DOHH2 (cell line): ENCODE data around the gene PEAK1.

Experiments used
- H3F3A ChIP-seq: fragments of 200-600 bp; sonication (generic), shearing (Covaris generic); 2 replicates; pipeline ENCODE4 v1.6.0; 2016; ENCODE audit warnings: antibody characterized with exemption, mild to moderate bottlenecking; ENCODE audit not compliant: control insufficient read depth, insufficient read depth
- H3K27ac ChIP-seq: fragments of 200-600 bp; sonication (generic); 2 replicates; pipeline ENCODE4 v1.5.1; 2014; ENCODE audit warnings: low read depth, mild to moderate bottlenecking, low read length, moderate library complexity
- H3K27me3 ChIP-seq: fragments of 200-600 bp; sonication (generic); 2 replicates; pipeline ENCODE4 v1.6.1; 2014; ENCODE audit warnings: mild to moderate bottlenecking, low read length, mixed read lengths; ENCODE audit not compliant: control insufficient read depth
- H3K36me3 ChIP-seq: fragments of 200-600 bp; sonication (generic); 2 replicates; pipeline ENCODE4 v1.6.1; 2014; ENCODE audit warnings: mild to moderate bottlenecking, low read length, moderate library complexity, mixed read lengths; ENCODE audit not compliant: control insufficient read depth
- H3K4me1 ChIP-seq: fragments of 200-600 bp; sonication (generic); 2 replicates; pipeline ENCODE4 v1.6.1; 2014; ENCODE audit warnings: mild to moderate bottlenecking, low read length, mixed read lengths; ENCODE audit not compliant: control insufficient read depth
- H3K4me2 ChIP-seq: fragments of 200-600 bp; sonication (generic); 2 replicates; pipeline ENCODE4 v1.6.0; 2014; ENCODE audit warnings: mild to moderate bottlenecking, low read length, moderate library complexity
- H3K4me3 ChIP-seq: fragments of 200-600 bp; sonication (generic); 2 replicates; pipeline ENCODE4 v1.5.1; 2014; ENCODE audit warnings: mild to moderate bottlenecking, low read length, mixed read lengths
- H3K79me2 ChIP-seq: fragments of 200-600 bp; sonication (generic); 2 replicates; pipeline ENCODE4 v1.6.1; 2014; ENCODE audit warnings: mild to moderate bottlenecking, low read length, mixed read lengths; ENCODE audit not compliant: control insufficient read depth
- H3K9me2 ChIP-seq: fragments of 200-600 bp; sonication (generic); replicated peaks from 2 replicates; pipeline ENCODE4 v1.6.1; 2014; ENCODE audit warnings: mild to moderate bottlenecking, low read length, mixed read lengths; ENCODE audit not compliant: control insufficient read depth
- H3K9me3 ChIP-seq: fragments of 200-600 bp; sonication (generic); 2 replicates; pipeline ENCODE4 v1.6.1; 2014; ENCODE audit warnings: antibody characterized with exemption, low read length, mixed read lengths; ENCODE audit not compliant: control insufficient read depth, insufficient read depth
- H4K20me1 ChIP-seq: fragments of 200-600 bp; sonication (generic); 2 replicates; pipeline ENCODE4 v1.6.0; 2014; ENCODE audit warnings: low read depth, mild to moderate bottlenecking, antibody characterized with exemption, low read length, moderate library complexity; ENCODE audit not compliant: control insufficient read depth, insufficient read depth
- EZH2phosphoT487 ChIP-seq: fragments of 200-600 bp; sonication (generic); IDR thresholded peaks from 2 replicates; pipeline ENCODE4 v1.6.1; 2017; ENCODE audit warnings: borderline replicate concordance, mild to moderate bottlenecking, antibody characterized with exemption, low read length, moderate library complexity, mixed read lengths
- TF ChIP-seq, protein P1 (sequence below): fragments of 200-600 bp; sonication (generic); IDR thresholded peaks from one replicate; pipeline ENCODE4 v1.5.1; 2014; ENCODE audit warnings: antibody characterized with exemption, mild to moderate bottlenecking, low read depth, low read length; ENCODE audit not compliant: poor library complexity, severe bottlenecking

PEAK1 gene

DNA sequence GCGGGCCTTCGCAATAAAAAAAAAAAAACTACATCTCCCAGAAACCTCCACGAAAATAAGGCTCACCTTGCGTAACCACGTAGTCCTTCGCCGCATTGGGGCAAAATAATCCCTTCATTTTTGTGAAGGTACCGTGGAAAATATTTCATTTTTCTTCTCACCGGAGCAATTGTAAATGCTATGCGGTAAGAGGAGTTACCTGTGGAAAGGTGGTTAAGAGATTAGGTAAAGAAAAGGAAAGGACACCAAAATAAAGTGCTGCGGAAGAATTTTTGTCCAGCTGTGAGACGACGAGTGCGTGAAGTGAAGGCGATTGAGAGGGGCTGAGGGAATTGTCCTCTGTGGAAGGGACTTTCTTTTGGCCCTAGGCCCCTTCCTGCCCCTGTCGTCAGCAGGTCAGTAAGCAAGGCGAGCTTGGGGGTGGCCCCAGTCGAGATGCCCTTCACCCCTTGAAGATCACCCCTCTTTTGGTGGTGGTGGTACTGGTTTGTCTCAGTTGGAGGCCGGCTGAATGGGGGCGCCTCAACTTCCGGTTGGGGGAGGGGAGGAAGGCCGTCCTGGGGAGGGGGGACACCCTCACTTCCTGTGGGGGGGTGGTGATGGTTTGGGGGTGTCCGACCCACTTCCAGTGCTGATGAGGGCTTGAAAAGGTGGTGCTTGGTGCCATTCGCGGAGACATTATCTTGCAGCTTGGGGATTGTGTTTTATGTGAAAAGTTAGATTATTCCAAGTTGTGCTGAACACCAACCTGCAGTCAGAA, 886 bp upstream of the PEAK1 start, which contains the start of gene HMG20A:
Gene HMG20A, plus strand, starts transcription at position 279 of the 760 bp plus-strand sequence. CDS start 37,520 bp downstream, outside the sequence.
- Histone ChIP-seq H3K4me1 (peaks cover 42% of the 10 kb centered on the region), H3K79me2 (peaks cover 82% of the 10 kb centered on the region), H4K20me1 (0 out of 2 replicates have a peak, but pooled peaks cover 3% of the 10 kb centered on the region), H3K9me3 (no peaks in the 10 kb centered on the region), H3K4me2 (peak within 1 kb of the TSS; percentile 81), H3K4me3 (peak within 1 kb of the TSS; percentile 82), H3K36me3 (0 out of 2 replicates have a peak, but pooled peaks cover 3% of the 10 kb centered on the region), H3K27me3 (no peaks in the 10 kb centered on the region), H3K9me2 (no peaks in the 10 kb centered on the region), H3F3A (no peaks in the 10 kb centered on the region), H3K27ac (peak within 1 kb of the TSS; percentile 67)
- TF ChIP-seq, protein P1, sequence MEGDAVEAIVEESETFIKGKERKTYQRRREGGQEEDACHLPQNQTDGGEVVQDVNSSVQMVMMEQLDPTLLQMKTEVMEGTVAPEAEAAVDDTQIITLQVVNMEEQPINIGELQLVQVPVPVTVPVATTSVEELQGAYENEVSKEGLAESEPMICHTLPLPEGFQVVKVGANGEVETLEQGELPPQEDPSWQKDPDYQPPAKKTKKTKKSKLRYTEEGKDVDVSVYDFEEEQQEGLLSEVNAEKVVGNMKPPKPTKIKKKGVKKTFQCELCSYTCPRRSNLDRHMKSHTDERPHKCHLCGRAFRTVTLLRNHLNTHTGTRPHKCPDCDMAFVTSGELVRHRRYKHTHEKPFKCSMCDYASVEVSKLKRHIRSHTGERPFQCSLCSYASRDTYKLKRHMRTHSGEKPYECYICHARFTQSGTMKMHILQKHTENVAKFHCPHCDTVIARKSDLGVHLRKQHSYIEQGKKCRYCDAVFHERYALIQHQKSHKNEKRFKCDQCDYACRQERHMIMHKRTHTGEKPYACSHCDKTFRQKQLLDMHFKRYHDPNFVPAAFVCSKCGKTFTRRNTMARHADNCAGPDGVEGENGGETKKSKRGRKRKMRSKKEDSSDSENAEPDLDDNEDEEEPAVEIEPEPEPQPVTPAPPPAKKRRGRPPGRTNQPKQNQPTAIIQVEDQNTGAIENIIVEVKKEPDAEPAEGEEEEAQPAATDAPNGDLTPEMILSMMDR = peak; percentile 22
- no peak for TF ChIP-seq EZH2phosphoT487

DNA sequence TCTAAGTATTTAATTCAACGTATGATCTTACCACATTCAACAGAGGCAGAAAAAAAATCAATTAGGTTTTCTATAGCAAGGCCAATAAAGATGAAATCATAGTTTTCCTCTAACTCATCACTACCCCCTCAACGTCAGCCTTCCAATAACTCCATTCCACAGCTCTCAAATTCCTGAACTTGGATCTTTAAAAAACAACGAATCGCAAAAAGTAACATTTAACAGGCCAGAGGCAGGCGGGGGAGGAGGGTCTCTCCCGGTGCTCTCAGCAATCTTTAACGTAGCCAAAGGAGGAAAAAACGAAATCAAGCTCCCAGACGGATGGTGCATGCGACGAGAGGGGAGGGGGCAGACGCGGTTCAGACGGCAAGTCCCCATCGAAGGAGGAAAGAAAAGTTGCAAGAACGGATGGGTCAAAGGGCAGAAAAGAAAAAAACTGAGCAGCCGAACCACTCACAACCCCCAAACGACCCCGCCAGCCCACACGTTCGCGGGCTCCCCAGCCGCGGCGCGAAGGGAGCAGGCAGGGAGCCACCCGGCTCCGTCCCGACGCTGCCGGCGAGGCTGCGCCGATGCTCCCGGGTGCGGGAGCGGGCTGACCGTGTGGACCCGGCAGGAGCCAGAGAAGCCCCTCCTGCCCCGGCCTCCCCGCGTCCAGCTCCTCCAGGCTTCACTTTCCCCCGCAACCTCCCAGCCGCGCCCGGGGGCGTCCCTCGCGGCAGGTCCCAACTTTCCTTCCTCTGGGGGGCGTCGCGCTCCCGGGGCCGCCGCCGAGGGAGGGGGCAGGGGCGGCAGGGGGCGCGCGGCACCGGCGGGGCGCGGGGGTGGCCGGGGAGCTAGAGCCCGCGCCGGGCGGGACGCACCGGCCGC, 703 bp downstream of the PEAK1 start:
- Histone ChIP-seq H3K27me3 (no peaks in the 10 kb centered on the region), H3K4me1 (peaks cover 35% of the 10 kb centered on the region), H3F3A (no peaks in the 10 kb centered on the region), H3K79me2 (peaks cover 73% of the 10 kb centered on the region), H3K4me3 (peak overlapping the region; percentile 71), H4K20me1 (0 out of 2 replicates have a peak, but pooled peaks cover 3% of the 10 kb centered on the region), H3K4me2 (peak overlapping the region; percentile 64), H3K27ac (no peak overlapping the region), H3K9me3 (no peaks in the 10 kb centered on the region), H3K9me2 (no peaks in the 10 kb centered on the region), H3K36me3 (no peaks in the 10 kb centered on the region)
- TF ChIP-seq, protein P1 = peak; percentile 54
- TF ChIP-seq EZH2phosphoT487 = no peak

DNA sequence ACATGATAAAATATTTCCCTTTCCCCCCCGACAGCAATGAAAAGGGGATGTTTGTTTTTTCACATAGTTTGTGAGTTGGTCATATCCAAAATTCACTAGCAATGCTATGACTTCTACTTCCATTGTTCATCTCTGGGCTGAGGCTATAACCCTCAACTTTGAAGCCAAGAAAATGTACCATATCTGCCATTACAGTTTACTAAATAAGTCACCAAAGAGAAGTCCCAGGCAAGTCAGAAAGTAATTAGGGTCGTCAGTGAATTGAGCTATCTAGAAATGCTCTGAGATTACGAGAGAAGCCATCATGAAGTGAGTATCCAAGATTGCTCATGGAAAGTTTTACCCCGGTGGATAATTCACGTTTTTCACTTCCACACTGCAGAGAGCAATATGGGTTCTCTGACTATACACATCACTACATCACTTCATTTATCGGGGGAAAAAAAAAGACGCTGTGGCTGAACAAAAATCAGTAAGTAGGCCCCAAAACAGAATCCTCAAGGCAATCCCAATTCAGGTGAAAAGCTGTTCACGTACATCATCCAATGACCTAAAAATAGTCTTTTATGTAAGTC, 1.4 kb downstream of the PEAK1 start:
- Histone ChIP-seq H3K4me2 (peak overlapping the region; percentile 64), H3K79me2 (peaks cover 66% of the 10 kb centered on the region)

More for the DNA sequence above, 1.4 kb downstream of the PEAK1 start:
- no peaks in the 10 kb centered on the region for H3K27me3 ChIP-seq
- H3K4me3 ChIP-seq = peak overlapping the region; percentile 71
- no peaks in the 10 kb centered on the region for H3K9me3 ChIP-seq
- H3K36me3 ChIP-seq = no peaks in the 10 kb centered on the region
- H3K9me2 ChIP-seq = no peaks in the 10 kb centered on the region
- H3F3A ChIP-seq = no peaks in the 10 kb centered on the region
- H3K4me1 ChIP-seq = peaks cover 29% of the 10 kb centered on the region
- H3K27ac ChIP-seq = no peak overlapping the region
- 0 out of 2 replicates have a peak, but pooled peaks cover 2% of the 10 kb centered on the region for H4K20me1 ChIP-seq
- no peak for TF ChIP-seq EZH2phosphoT487
- TF ChIP-seq, protein P1 = no peak
